ENCODE results near the gene ARHGAP28. TPM values are rescaled to one million over a fixed set of nuclear protein-coding genes. Genes with fewer than 3 reads are reported as not detected.
"Not testable (repeated sequence)": the region's sequence is repeated elsewhere in the genome, so short reads cannot be mapped to it uniquely, and the experiment has no call there.

The ARHGAP28 gene
- total RNA-seq, 1 donor from 2014 or later, result 29.7 TPM

DNA sequence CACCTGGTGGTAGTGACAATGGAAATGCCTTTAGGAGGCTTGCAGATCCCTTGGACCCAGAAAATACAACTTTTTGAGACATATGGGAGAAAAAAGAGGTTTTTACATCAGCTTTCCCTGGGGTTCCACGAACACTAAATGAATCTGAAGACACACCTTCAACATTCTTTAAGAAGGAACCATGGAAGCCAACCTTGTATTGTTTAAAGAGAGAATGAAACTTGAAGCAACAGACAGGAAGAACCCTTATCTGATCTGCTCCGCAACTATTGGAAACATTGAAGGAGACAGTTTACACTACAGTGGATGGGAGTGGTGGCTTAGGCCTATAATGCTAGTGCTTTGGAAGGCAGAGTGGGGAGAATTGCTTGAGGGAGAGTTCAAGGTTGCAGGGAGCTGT is 197.6 kb downstream of the ARHGAP28 start:
- no peak overlapping the region for H3K4me3 ChIP-seq (ENCODE audit: low read length in 3 of 3)
- no peak overlapping the region for H3K9ac ChIP-seq (ENCODE audit: low read depth in 1 of 3, low read length in 3 of 3)
- no peaks in the 10 kb centered on the region for H3K27me3 ChIP-seq (ENCODE audit: control insufficient read depth in 3 of 3, insufficient read depth in 3 of 3, low read length in 3 of 3)
- H3K9me3 ChIP-seq (ENCODE audit: control insufficient read depth in 3 of 3, low read length in 3 of 3), result no peaks in the 10 kb centered on the region
- no peaks in the 10 kb centered on the region for H3K36me3 ChIP-seq (ENCODE audit: control insufficient read depth in 3 of 3, insufficient read depth in 3 of 3, low read length in 3 of 3)
- no peaks in the 10 kb centered on the region for H3K4me1 ChIP-seq (ENCODE audit: control insufficient read depth in 3 of 3, insufficient read depth in 3 of 3, low read length in 3 of 3)
- no peak overlapping the region for H3K27ac ChIP-seq (ENCODE audit: low read depth, low read length)

DNA sequence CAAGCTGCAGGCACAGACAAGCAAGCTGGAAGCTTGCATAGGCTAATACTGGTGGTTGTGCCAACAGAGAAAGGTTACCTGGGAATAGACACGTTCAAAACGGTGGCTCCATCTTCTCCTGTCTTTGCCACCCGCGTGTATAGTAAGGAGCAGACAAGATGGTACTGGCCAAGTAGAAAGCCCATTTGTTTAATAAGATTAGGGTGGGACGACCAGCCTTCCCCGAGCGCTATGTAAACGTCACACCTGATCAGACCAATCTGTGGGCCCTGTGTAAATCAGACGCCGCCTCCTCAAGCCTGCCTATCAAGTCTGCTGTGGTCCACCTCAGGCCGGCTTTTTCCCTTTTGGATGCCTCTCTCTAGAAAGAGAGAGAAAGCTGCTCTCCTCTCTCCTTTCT is 198.8 kb downstream of the ARHGAP28 start:
- Histone ChIP-seq H3K9ac (ENCODE audit: low read depth in 1 of 3, low read length in 3 of 3) (no peak overlapping the region), H3K4me3 (ENCODE audit: low read length in 3 of 3) (no peak overlapping the region), H3K27me3 (ENCODE audit: control insufficient read depth in 3 of 3, insufficient read depth in 3 of 3, low read length in 3 of 3) (no peaks in the 10 kb centered on the region), H3K9me3 (ENCODE audit: control insufficient read depth in 3 of 3, low read length in 3 of 3) (no peaks in the 10 kb centered on the region), H3K4me1 (ENCODE audit: control insufficient read depth in 3 of 3, insufficient read depth in 3 of 3, low read length in 3 of 3) (no peaks in the 10 kb centered on the region), H3K27ac (ENCODE audit: low read depth, low read length) (no peak overlapping the region), H3K36me3 (ENCODE audit: control insufficient read depth in 3 of 3, insufficient read depth in 3 of 3, low read length in 3 of 3) (no peaks in the 10 kb centered on the region)

GRCh38 chr18:6929370-6930102 is 200.0 kb downstream of the ARHGAP28 start:
- Histone ChIP-seq H3K36me3 (ENCODE audit: control insufficient read depth in 3 of 3, insufficient read depth in 3 of 3, low read length in 3 of 3) (no peaks in the 10 kb centered on the region), H3K27ac (ENCODE audit: low read depth, low read length) (no peak overlapping the region), H3K4me1 (ENCODE audit: control insufficient read depth in 3 of 3, insufficient read depth in 3 of 3, low read length in 3 of 3) (no peaks in the 10 kb centered on the region), H3K27me3 (ENCODE audit: control insufficient read depth in 3 of 3, insufficient read depth in 3 of 3, low read length in 3 of 3) (no peaks in the 10 kb centered on the region), H3K9ac (ENCODE audit: low read depth in 1 of 3, low read length in 3 of 3) (no peak overlapping the region), H3K4me3 (ENCODE audit: low read length in 3 of 3) (no peak overlapping the region), H3K9me3 (ENCODE audit: control insufficient read depth in 3 of 3, low read length in 3 of 3) (no peaks in the 10 kb centered on the region)

DNA sequence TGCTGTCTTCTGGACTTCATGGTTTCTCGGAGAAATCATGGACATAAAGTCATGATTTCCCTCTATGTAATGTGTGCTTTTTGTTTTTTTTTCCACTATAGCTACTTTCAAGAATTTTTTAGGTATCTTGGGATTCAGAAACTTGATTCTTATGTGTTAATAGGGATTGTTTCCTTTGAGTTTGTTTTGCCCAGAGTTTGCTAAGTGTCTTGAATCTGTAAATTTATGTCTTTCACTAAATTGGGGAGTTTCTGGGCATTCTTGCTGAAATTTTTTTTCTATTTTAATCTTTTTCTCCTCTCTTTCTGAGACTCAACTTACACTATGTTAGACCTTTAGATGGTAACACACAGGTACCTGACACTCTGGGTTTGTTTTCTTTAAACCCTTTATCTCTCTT is 205.3 kb downstream of the ARHGAP28 start:
- peaks cover 0 to 6% (median 2%) of the 10 kb centered on the region in 3 donors for H3K27me3 ChIP-seq (ENCODE audit: control insufficient read depth in 3 of 3, insufficient read depth in 3 of 3, low read length in 3 of 3)
- no peaks in the 10 kb centered on the region for H3K4me1 ChIP-seq (ENCODE audit: control insufficient read depth in 3 of 3, insufficient read depth in 3 of 3, low read length in 3 of 3)
- H3K4me3 ChIP-seq (ENCODE audit: low read length in 3 of 3), result no peak overlapping the region
- no peaks in the 10 kb centered on the region for H3K9me3 ChIP-seq (ENCODE audit: control insufficient read depth in 3 of 3, low read length in 3 of 3)
- no peaks in the 10 kb centered on the region for H3K36me3 ChIP-seq (ENCODE audit: control insufficient read depth in 3 of 3, insufficient read depth in 3 of 3, low read length in 3 of 3)
- no peak overlapping the region for H3K9ac ChIP-seq (ENCODE audit: low read depth in 1 of 3, low read length in 3 of 3)
- H3K27ac ChIP-seq (ENCODE audit: low read depth, low read length), result no peak overlapping the region

- H3K9me3 ChIP-seq (ENCODE audit: control insufficient read depth in 3 of 3, low read length in 3 of 3), result no peaks in the 10 kb centered on the region
- H3K9ac ChIP-seq (ENCODE audit: low read depth in 1 of 3, low read length in 3 of 3), result no peak overlapping the region
- no peak overlapping the region for H3K4me3 ChIP-seq (ENCODE audit: low read length in 3 of 3)
- H3K36me3 ChIP-seq (ENCODE audit: control insufficient read depth in 3 of 3, insufficient read depth in 3 of 3, low read length in 3 of 3), result no peaks in the 10 kb centered on the region
- no peak overlapping the region for H3K27ac ChIP-seq (ENCODE audit: low read depth, low read length)
- H3K4me1 ChIP-seq (ENCODE audit: control insufficient read depth in 3 of 3, insufficient read depth in 3 of 3, low read length in 3 of 3), result no peaks in the 10 kb centered on the region
- H3K27me3 ChIP-seq (ENCODE audit: control insufficient read depth in 3 of 3, insufficient read depth in 3 of 3, low read length in 3 of 3), result peaks cover 0 to 11% (median 2%) of the 10 kb centered on the region in 3 donors
These were observed 208.5 kb downstream of the ARHGAP28 start for GRCh38 chr18:6938003-6938402.

DNA sequence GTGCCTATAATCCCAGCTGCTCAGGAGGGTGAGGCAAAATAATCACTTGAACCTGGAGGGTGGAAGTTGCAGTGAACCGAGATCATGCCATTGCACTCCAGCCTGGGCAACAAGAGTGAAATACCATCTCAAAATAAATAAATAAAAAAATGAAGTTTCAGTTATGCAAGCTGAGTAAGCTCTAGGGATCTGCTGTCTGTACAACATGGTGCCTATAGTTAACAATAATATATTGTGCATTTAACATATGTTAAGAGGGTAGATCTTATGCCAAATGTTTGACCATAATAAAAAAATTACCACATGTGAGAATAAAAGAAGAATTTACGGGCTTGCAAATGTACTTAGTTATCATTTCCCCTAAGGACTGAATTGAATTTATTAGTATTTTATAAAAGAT is 208.9 kb downstream of the ARHGAP28 start:
- not testable (repeated sequence) for H3K9me3 ChIP-seq (ENCODE audit: control insufficient read depth in 3 of 3, low read length in 3 of 3)

GRCh38 chr18:6939972-6940371 is 210.5 kb downstream of the ARHGAP28 start:
- Histone ChIP-seq H3K4me1 (ENCODE audit: control insufficient read depth in 3 of 3, insufficient read depth in 3 of 3, low read length in 3 of 3) (no peaks in the 10 kb centered on the region), H3K36me3 (ENCODE audit: control insufficient read depth in 3 of 3, insufficient read depth in 3 of 3, low read length in 3 of 3) (no peaks in the 10 kb centered on the region), H3K27me3 (ENCODE audit: control insufficient read depth in 3 of 3, insufficient read depth in 3 of 3, low read length in 3 of 3) (peaks cover 0 to 11% (median 2%) of the 10 kb centered on the region in 3 donors), H3K9me3 (ENCODE audit: control insufficient read depth in 3 of 3, low read length in 3 of 3) (no peaks in the 10 kb centered on the region), H3K27ac (ENCODE audit: low read depth, low read length) (no peak overlapping the region), H3K9ac (ENCODE audit: low read depth in 1 of 3, low read length in 3 of 3) (no peak overlapping the region), H3K4me3 (ENCODE audit: low read length in 3 of 3) (no peak overlapping the region)

More for the DNA sequence above, 208.9 kb downstream of the ARHGAP28 start:
- H3K4me3 ChIP-seq (ENCODE audit: low read length in 3 of 3); H3K9ac ChIP-seq (ENCODE audit: low read depth in 1 of 3, low read length in 3 of 3); H3K36me3 ChIP-seq (ENCODE audit: control insufficient read depth in 3 of 3, insufficient read depth in 3 of 3, low read length in 3 of 3); H3K27ac ChIP-seq (ENCODE audit: low read depth, low read length); H3K4me1 ChIP-seq (ENCODE audit: control insufficient read depth in 3 of 3, insufficient read depth in 3 of 3, low read length in 3 of 3): not testable (repeated sequence)
- H3K27me3 ChIP-seq (ENCODE audit: control insufficient read depth in 3 of 3, insufficient read depth in 3 of 3, low read length in 3 of 3), result peaks cover 0 to 11% (median 2%) of the 10 kb centered on the region in 3 donors

GRCh38 chr18:6940451-6940850 is 210.9 kb downstream of the ARHGAP28 start:
- H3K36me3 ChIP-seq (ENCODE audit: control insufficient read depth in 3 of 3, insufficient read depth in 3 of 3, low read length in 3 of 3), result no peaks in the 10 kb centered on the region
- H3K27ac ChIP-seq (ENCODE audit: low read depth, low read length), result no peak overlapping the region
- H3K4me3 ChIP-seq (ENCODE audit: low read length in 3 of 3), result no peak overlapping the region
- peaks cover 0 to 11% (median 2%) of the 10 kb centered on the region in 3 donors for H3K27me3 ChIP-seq (ENCODE audit: control insufficient read depth in 3 of 3, insufficient read depth in 3 of 3, low read length in 3 of 3)
- no peaks in the 10 kb centered on the region for H3K9me3 ChIP-seq (ENCODE audit: control insufficient read depth in 3 of 3, low read length in 3 of 3)
- no peak overlapping the region for H3K9ac ChIP-seq (ENCODE audit: low read depth in 1 of 3, low read length in 3 of 3)
- H3K4me1 ChIP-seq (ENCODE audit: control insufficient read depth in 3 of 3, insufficient read depth in 3 of 3, low read length in 3 of 3), result no peaks in the 10 kb centered on the region

- no peak overlapping the region for H3K4me3 ChIP-seq (ENCODE audit: low read length in 3 of 3)
- H3K9me3 ChIP-seq (ENCODE audit: control insufficient read depth in 3 of 3, low read length in 3 of 3), result no peaks in the 10 kb centered on the region
- no peak overlapping the region for H3K27ac ChIP-seq (ENCODE audit: low read depth, low read length)
- H3K27me3 ChIP-seq (ENCODE audit: control insufficient read depth in 3 of 3, insufficient read depth in 3 of 3, low read length in 3 of 3), result peaks cover 0 to 16% (median 2%) of the 10 kb centered on the region in 3 donors
- H3K36me3 ChIP-seq (ENCODE audit: control insufficient read depth in 3 of 3, insufficient read depth in 3 of 3, low read length in 3 of 3), result no peaks in the 10 kb centered on the region
- no peak overlapping the region for H3K9ac ChIP-seq (ENCODE audit: low read depth in 1 of 3, low read length in 3 of 3)
- no peaks in the 10 kb centered on the region for H3K4me1 ChIP-seq (ENCODE audit: control insufficient read depth in 3 of 3, insufficient read depth in 3 of 3, low read length in 3 of 3)
These were observed 212.5 kb downstream of the ARHGAP28 start for GRCh38 chr18:6941996-6942395.

GRCh38 chr18:6942742-6943141 is 213.2 kb downstream of the ARHGAP28 start:
- Histone ChIP-seq H3K27ac (ENCODE audit: low read depth, low read length) (no peak overlapping the region), H3K36me3 (ENCODE audit: control insufficient read depth in 3 of 3, insufficient read depth in 3 of 3, low read length in 3 of 3) (no peaks in the 10 kb centered on the region), H3K9me3 (ENCODE audit: control insufficient read depth in 3 of 3, low read length in 3 of 3) (no peaks in the 10 kb centered on the region), H3K4me3 (ENCODE audit: low read length in 3 of 3) (no peak overlapping the region), H3K27me3 (ENCODE audit: control insufficient read depth in 3 of 3, insufficient read depth in 3 of 3, low read length in 3 of 3) (peaks cover 0 to 18% (median 1%) of the 10 kb centered on the region in 3 donors), H3K4me1 (ENCODE audit: control insufficient read depth in 3 of 3, insufficient read depth in 3 of 3, low read length in 3 of 3) (no peaks in the 10 kb centered on the region), H3K9ac (ENCODE audit: low read depth in 1 of 3, low read length in 3 of 3) (no peak overlapping the region)

Measured in skeletal muscle tissue (tissue), 4 donors.